ENCODE measurements around the gene NR2E3.
A peak's percentile ranks its signal among the peaks of the same experiment; 100 is the strongest.

NR2E3 gene

GRCh38 chr15:71779073-71779797 is 31.1 kb upstream of the NR2E3 start:
- TF ChIP-seq, protein P1, sequence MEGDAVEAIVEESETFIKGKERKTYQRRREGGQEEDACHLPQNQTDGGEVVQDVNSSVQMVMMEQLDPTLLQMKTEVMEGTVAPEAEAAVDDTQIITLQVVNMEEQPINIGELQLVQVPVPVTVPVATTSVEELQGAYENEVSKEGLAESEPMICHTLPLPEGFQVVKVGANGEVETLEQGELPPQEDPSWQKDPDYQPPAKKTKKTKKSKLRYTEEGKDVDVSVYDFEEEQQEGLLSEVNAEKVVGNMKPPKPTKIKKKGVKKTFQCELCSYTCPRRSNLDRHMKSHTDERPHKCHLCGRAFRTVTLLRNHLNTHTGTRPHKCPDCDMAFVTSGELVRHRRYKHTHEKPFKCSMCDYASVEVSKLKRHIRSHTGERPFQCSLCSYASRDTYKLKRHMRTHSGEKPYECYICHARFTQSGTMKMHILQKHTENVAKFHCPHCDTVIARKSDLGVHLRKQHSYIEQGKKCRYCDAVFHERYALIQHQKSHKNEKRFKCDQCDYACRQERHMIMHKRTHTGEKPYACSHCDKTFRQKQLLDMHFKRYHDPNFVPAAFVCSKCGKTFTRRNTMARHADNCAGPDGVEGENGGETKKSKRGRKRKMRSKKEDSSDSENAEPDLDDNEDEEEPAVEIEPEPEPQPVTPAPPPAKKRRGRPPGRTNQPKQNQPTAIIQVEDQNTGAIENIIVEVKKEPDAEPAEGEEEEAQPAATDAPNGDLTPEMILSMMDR (IDR thresholded peaks at IDR 0.05): no peak
- Histone ChIP-seq H2AFZ (no peak overlapping the region), H3K79me2 (no peaks in the 10 kb centered on the region), H3K4me2 (ENCODE audit: low read length) (no peak overlapping the region), H3K9me3 (ENCODE audit: control insufficient read depth, low read length) (no peaks in the 10 kb centered on the region), H3K36me3 (ENCODE audit: control insufficient read depth, insufficient read depth, low read length) (no peaks in the 10 kb centered on the region), H3K27ac (no peak overlapping the region), H3K9ac (no peak overlapping the region), H3K4me1 (no peaks in the 10 kb centered on the region), H3K27me3 (ENCODE audit: control insufficient read depth, insufficient read depth, low read length) (no peaks in the 10 kb centered on the region), H3K4me3 (ENCODE audit: low read depth, low read length) (no peak overlapping the region)

GRCh38 chr15:71780115-71780976 is 30.0 kb upstream of the NR2E3 start:
- Histone ChIP-seq H3K4me3 (ENCODE audit: low read depth, low read length) (no peak overlapping the region), H3K27me3 (ENCODE audit: control insufficient read depth, insufficient read depth, low read length) (no peaks in the 10 kb centered on the region), H3K36me3 (ENCODE audit: control insufficient read depth, insufficient read depth, low read length) (no peaks in the 10 kb centered on the region), H3K79me2 (no peaks in the 10 kb centered on the region), H3K9ac (no peak overlapping the region), H3K4me2 (ENCODE audit: low read length) (no peak overlapping the region), H3K4me1 (no peaks in the 10 kb centered on the region), H2AFZ (peak overlapping the region; percentile 53), H3K9me3 (ENCODE audit: control insufficient read depth, low read length) (no peaks in the 10 kb centered on the region), H3K27ac (no peak overlapping the region)
- TF ChIP-seq, protein P1 (IDR thresholded peaks at IDR 0.05): peak; percentile 53

DNA sequence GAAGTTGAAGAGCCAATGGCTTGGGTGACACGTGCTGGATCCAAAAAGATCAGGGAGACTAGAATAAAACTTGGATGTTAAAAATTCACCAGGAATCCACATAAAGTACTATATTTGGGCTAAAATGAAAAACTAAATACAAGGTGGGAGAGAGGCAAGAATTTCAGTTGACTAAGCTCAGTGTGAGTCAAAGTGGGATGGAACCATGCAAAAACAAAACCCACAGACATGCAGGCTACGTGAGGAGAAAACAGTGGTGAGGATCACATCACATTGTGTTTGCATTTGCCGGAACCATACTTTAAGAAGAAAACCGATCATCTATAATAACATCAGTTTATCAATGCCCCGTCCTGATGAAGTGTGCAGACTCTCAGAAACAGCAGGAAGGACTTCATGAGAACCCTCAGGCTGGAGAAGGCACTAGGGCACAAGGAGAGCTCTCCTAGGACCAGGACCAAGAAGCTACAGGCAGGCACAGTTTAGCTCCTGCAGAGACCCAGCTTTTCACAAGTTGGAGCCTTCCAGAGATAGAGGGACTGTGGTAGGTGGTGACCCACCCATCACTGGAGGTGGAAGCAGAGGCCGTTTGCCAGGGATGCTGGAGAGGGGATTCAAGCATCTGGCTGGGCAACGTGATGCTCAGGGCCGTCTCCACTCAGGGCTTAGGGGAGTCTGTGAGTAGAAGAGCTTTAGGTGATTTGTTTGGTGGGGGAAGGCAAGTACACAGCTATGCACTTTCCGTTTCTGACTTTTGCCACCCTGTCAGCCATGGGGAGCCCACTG is 29.0 kb upstream of the NR2E3 start:
- Histone ChIP-seq H3K27ac (no peak overlapping the region), H3K9me3 (ENCODE audit: control insufficient read depth, low read length) (no peaks in the 10 kb centered on the region), H2AFZ (no peak overlapping the region), H3K27me3 (ENCODE audit: control insufficient read depth, insufficient read depth, low read length) (no peaks in the 10 kb centered on the region), H3K36me3 (ENCODE audit: control insufficient read depth, insufficient read depth, low read length) (no peaks in the 10 kb centered on the region), H3K9ac (no peak overlapping the region), H3K4me2 (ENCODE audit: low read length) (no peak overlapping the region), H3K79me2 (no peaks in the 10 kb centered on the region), H3K4me1 (no peaks in the 10 kb centered on the region), H3K4me3 (ENCODE audit: low read depth, low read length) (no peak overlapping the region)
- TF ChIP-seq, protein P1 (IDR thresholded peaks at IDR 0.05): no peak

GRCh38 chr15:71781965-71782265 is 28.4 kb upstream of the NR2E3 start:
- no peaks in the 10 kb centered on the region for H3K4me1 ChIP-seq
- no peak overlapping the region for H3K4me2 ChIP-seq (ENCODE audit: low read length)
- no peaks in the 10 kb centered on the region for H3K9me3 ChIP-seq (ENCODE audit: control insufficient read depth, low read length)
- no peak overlapping the region for H3K27ac ChIP-seq
- H3K4me3 ChIP-seq (ENCODE audit: low read depth, low read length): no peak overlapping the region
- H3K27me3 ChIP-seq (ENCODE audit: control insufficient read depth, insufficient read depth, low read length): no peaks in the 10 kb centered on the region
- no peaks in the 10 kb centered on the region for H3K36me3 ChIP-seq (ENCODE audit: control insufficient read depth, insufficient read depth, low read length)
- H2AFZ ChIP-seq: no peak overlapping the region
- H3K79me2 ChIP-seq: no peaks in the 10 kb centered on the region
- TF ChIP-seq, protein P1 (IDR thresholded peaks at IDR 0.05): no peak
- H3K9ac ChIP-seq: no peak overlapping the region
